Hippocampal formation (tissue), 2 donors: ENCODE results near the gene CUTA.

Experiments
- DNase-seq, 2 donors: peaks; one replicate each; lab custom pipeline; 2025; lab: John Stamatoyannopoulos, UW

The CUTA gene

DNA sequence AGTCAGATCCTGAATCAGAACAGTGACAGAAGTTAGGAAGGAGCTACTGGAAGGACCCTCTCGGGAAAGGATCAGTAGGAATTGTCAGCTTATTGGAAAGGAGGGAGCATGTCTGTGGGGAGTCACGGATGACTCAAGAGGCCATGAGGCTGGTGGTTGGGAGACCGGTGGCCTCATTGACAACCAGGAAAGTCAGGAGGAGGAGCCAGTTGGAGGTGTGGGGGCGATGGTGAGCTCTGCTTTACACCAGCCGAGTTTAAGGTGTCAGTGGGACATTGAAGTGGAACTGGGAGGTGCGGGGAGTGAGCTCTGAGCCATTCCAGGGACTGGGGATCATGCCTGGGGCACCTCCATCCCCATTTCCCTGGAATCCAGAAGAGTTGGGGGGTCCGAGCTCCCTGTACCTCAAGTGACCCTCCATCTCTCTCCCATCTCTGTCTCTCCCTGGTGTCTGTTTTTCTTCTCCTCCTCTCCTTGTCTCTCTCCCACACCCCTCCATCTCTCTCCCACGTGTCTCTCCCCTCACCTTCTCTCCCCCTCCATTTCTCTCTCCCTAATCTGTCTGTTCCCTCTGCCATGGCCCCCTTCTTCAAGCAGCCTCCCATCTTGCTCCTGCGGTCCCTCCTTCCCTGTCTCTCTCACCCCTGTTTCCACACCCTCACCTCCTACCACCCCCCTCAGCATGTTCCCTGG, 22.2 kb upstream of the CUTA start:
- no peak for DNase-seq

DNA sequence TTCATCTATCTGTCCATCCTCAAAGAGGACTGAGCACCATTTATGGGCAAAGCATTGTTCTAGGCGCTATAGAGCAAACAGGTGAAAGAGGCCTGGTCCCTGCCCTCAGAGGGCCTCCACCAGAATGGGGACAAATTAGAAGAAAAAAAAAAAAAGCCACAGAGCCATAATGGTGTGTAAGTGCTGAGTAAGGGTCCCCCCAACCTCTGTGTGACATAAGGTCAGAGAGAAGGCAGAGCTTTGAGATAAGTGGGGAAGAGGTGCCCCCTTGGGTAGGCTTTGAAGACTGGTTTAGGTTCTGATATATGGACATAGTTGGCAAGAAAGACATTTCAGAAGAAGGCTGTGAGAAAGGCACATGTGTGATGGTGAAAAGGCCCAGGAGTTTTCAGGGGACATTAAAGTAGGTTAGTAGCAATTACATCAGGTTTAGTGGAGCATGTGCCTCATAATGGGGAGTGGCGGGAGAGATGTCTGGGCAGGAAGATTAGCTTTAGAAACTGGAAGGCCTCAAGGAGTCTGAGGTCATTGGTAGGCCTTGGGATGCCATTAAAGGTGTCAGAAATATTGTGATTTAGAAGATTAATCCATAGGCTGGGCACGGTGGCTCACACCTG, 21.2 kb upstream of the CUTA start:
- no peak for DNase-seq

DNA sequence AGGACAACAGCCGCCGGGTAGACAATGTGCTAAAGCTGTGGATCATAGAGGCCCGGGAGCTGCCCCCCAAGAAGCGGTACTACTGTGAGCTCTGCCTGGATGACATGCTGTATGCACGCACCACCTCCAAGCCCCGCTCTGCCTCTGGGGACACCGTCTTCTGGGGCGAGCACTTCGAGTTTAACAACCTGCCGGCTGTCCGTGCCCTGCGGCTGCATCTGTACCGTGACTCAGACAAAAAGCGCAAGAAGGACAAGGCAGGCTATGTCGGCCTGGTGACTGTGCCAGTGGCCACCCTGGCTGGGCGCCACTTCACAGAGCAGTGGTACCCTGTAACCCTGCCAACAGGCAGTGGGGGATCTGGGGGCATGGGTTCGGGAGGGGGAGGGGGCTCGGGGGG, 19.8 kb upstream of the CUTA start:
- no peak for DNase-seq

DNA sequence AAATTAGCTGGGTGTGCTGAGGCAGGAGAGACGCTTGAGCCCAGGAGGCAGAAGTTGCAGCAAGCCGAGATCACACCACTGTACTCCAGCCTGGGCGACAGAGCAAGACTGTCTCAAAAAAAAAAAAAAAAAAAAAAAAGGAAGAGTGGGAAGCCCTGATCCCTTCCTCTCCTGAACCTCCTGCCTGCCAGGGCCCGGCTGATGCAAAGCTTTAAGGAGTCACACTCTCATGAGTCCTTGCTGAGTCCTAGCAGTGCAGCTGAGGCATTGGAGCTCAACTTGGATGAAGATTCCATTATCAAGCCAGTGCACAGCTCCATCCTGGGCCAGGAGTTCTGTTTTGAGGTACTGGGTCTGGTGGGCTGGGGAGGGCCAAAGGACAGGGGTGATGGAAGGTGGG, 17.1 kb upstream of the CUTA start:
- DNase-seq: no peak

DNA sequence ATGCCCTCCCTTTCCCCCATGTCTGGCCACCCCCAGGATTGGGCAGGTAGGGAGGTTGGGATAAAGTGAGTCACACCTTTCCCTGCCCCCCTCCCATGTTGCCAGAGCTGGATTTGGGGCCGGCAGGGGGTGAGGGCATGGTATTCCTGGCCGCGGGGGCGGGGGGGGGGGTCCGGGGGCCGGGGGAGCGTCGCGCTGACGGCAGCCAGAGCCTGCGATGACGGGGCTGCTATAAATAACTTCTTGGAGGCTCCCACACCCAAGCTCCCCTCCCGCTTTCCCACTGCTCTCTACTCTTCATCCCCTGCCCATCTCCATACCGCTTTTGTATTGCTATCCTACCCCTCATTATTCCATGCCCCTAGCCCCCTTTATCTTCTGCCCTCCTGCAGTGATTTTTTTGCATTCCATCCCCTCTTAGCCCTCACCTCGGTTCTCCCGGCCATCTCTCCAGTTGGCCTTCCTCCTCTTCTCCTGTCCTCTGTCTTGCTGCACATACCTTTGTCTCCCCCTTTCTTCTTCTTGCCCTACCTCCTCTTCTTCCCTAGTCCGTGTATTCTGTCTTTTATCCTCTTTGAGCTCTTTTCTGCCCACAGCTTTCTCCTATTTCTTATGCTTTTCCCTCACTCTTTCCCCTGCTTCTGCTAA, 15.8 kb upstream of the CUTA start:
- DNase-seq: no peak

DNA sequence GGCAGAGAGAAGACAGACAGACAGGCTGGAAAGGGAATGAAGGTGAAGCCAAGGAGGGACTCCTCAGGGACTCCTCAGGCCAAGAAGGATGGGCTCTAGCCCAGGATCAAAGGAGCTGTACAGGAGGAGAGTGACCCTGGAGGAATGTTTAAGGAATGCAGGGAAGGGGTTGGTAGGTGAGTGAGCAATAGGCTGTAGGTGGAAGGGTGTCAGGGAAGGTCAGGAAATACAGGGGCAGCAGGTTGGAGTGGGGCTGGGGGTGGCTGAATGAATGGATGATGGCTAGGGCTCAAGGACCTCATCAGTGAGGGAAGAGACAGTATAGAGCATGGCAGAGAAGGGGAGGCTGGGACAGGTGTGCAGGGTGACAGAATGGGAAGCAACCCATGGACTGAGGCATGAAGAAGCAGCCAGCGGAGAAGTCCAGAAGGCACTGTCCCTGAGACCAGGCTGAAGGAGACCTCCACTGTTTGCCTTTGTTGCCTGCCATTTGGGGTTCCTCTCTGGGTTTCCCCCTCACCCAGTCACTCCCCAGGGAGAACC, 15.2 kb upstream of the CUTA start:
- DNase-seq: no peak

DNA sequence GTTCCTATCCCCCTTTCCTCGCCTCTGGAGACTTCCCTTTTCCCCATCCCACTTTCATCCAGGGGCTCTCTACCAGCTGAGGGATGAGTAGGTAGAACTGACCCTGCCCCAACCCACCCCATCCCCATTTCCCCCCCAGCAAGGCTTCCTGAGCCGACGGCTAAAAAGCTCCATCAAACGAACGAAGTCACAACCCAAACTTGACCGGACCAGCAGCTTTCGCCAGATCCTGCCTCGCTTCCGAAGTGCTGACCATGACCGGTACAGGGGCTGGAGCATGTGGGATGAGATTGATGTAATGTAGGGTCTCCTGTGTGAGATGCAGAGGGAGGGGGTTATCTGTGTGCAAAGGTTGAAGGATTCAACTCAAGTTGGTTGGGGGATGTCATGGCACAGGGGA, 14.6 kb upstream of the CUTA start:
- DNase-seq: no peak

DNA sequence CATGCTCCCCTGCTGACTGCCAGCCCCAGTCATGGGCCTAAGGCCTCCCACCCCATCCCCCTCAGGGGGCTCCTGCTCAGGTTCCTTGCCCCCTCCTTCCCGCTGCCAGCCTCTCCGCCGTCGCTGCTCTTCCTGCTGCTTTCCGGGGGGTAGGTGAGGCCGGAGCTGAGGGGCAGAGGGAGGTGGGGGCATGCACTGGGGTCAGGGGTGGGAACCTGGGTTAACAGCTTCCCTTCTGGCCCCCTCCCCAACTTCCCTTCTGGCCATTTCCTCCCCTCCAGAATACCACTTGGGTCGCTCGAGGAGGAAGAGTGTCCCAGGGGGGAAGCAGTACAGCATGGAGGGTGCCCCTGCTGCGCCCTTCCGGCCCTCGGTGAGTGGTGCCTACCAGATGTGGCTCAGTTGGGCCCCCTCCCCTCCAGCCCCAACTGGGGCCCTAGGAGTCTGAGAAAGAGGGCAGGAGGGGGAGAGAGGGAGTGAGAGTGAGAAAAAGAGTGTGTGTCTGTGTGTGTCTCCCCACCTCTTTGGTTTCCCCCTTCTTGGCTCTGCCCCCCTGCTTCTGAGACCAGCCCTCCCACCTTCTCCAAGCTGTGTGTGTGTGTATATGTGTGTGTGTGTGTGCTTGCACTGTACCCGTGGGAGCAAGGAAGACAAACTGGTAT, 14.1 kb upstream of the CUTA start:
- DNase-seq: no peak

DNA sequence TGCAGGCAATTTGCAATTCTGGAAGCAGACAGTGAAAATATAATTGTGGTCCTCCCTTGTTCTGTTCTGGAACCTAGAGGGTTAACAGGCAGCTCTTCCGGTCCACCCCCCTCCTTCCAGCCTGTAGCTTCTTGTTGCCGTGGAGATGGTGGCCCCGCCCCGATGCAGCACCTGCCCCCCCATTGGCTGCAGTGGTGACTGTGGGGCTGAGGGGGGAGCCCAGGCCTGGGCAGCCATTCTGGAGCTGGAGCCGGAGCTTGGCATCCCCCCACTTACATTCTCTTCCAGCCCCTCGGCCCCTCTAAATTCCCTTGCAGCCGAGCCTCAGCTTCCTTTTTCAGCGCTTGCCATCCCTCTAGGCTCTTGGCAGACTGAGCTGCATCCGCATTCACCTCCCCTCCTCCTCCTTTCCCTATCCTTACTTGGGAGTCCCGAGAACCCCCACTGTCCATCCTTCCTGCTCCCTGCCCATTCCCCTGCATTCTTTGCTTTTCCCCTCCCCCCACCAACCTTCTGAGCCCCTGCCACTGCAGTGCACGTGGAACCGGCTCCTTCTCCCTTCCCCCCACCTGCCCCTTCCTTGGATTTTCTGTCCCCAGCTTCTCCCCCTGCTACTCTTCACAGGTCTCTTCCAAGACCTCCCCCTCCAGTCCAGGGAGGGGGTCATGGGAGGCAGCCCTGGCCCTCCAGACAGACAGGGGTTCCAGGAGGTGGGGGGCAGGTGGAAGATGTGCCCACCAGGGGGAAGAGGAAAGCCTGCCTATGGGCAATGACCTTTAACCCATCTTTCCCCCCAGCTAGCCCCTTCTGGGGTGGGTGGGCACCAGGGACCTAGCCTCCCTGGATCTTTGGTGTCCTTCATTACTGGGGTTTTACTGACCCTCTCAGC, 13.3 kb upstream of the CUTA start:
- peak; percentile 55 to 79 for DNase-seq

DNA sequence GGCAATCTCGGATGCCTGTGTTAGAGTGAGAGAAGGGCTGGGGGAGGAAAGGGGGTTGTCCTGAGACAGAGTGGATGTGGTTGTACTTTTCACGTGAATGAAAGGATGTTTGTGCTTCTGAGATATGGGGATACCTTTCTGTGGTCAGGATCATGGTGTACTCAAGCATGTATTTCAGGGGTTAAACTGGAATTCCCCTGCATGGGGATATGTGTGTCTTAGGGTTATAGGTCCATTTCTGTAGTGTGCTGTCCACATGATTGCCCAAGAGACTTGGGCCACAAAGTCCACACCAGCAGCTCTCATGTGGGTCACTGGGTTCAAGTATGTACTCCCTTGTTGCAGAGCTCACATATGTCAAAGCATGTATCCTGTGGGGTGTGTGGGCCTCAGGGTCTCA, 12.4 kb upstream of the CUTA start:
- no peak for DNase-seq

DNA sequence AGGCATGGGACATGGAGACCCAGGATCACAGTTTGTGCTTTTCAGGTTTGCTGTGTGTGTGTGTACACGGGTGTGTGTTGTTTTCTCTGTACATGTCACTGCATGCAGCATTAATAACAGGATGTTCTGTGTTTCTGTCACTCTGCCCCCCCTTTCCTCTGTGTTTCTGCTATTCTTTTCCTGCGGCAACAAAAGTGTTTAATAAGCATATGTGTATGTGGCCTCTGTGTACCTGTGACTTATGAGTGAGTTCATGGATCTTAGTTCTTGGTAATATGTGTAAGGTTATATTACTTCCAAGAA, 11.8 kb upstream of the CUTA start:
- no peak for DNase-seq

DNA sequence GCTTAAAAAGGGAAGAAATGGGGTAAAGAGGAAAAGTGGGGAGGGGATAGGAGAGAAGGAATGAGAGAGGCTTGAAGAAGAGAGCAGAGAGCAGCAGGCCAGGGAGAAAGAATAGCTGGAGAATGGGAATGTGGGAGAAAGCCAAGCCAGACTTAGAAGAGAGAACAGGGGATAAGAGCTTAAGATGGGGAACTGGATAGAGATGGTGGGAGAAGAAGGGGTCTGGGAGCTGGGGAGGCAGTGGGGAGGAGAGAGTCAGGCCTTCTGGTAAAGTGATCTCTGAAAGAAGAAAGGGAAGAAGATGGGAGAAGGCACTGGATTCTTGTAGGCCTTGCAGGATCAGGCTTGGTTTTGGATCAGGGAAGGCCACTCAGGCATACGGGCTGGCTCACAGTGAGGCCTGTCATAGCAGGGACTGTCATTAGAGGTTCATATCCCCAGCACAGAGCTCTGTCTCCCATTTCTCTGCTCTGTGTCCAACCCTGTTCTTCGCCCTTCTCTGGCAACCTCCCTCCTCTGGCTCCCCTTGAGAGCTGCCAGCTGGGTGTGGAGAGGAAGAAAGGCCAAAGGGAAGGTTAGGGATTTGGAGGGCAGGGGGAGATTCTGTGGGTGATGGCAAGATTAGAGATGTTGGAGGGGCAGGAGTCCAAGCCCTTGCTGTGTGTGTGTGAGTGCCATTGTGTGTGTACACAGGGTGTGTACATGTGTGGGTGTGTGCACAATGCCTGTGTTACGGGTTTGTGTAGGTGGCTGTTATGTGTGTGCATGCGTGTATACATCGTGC, 11.3 kb upstream of the CUTA start:
- DNase-seq: no peak

DNA sequence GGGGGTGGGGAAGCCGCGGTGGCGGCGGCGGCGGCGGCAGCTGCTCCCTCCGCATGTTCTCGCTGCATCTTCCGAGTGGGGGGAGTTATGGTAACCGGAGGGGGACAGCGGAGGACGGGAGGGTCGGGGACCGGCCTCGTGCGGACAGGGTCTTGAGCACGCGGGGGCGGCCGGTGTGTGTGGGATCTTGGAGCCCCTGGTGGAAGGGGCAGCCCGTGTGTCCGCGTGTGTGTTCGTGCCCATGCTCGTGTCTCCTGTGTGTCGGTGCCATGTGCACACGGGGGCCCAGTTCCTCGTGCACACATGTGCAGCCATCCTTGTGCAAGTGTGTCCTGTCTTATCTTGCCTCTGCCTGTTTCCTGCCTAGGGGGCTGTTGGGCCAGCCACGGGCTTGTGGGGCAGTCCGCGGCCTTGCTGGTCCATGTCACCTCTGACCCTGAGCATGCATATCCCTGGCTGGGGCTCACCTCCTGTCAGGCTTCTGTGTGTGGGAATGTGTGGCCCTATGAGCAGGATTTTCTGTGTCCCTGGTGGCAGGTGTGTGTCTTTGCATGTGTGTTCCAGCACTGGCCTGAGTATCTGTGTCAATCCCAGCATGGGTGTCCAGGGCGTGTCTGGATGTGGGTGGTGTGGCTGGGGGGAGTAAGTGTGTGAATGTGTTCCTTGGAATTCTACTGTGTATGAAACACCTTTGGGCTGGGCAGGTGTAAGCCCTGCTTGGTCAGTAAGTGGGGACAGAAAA, 10.5 kb upstream of the CUTA start:
- DNase-seq: no peak

DNA sequence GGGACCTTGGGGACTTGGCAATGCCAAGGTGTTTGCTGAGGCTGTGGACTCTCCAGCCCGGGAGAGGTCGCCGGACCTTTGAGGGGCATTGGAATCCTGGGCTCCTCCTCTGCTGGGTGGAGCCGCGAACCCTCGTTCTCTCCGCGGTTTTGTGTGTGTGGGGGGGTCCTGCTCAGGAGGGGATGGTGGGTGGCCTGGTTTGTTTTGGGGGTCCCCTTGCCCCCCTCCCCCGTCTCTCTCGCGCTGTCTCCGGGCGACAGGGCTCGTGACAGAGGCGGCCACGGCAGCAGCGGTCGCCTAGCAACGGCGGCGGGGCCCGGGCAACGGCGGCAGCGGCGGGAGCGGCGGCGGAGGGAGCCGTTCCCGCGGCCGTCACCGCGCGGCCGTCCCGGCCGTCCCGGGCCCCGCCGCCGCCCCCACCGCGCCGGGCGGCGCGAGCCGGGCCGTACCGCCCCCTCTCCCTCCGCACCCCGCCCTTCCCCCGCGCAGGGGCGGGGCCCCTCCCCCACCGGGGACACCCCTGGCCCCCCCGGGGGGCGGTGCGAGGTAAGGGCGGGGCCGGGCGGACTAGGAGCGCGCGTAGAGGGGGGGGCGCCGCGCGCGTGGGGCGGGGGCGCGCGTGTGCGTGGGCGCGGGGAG, 9.8 kb upstream of the CUTA start:
- peak; percentile 19 to 33 for DNase-seq

DNA sequence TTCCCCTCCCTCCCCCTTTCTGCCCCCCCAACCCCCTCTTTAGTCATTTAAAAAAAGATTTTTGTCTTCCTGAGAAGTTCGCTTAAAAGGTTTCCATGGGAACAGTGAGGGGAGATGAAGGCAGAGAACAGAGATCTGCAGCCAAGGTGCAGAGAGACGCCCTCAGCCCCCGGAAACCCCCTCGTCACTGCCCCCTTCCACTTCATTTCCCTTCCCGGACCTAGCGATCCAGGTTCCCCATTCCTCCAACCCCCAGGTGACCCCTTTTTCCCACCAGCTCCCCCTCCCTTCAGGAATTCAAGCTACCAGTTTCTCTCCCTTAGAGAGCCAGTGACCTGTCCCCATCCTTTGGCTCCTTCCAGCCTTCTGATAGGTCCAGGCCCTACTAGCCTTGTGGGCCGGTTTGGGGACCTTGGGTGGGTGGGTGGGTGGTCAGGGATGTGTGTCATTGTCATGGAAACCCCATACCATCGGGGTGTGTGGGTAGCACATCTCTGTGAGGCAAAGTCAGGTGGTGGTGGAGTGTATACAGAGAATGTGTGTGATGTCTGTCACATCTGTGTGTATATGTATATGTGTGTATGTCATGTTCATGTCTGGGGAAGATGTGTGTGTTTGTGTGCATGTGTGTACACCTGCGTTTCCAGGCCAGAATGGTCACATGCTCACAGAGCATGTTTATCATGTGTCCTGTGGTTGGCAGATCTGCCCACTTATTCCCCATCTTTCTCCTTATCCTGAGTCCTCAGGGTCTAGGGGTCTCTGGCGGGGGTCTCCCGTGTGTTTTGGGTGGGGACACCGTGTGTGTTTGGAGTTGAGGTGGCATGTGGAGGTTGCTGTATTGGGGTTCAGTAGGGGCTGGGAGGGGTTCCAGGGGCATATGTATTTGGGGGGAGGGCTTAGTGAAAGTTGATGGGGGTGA, 8.9 kb upstream of the CUTA start:
- peak in 1 of 2 donors; percentile 40 for DNase-seq

DNA sequence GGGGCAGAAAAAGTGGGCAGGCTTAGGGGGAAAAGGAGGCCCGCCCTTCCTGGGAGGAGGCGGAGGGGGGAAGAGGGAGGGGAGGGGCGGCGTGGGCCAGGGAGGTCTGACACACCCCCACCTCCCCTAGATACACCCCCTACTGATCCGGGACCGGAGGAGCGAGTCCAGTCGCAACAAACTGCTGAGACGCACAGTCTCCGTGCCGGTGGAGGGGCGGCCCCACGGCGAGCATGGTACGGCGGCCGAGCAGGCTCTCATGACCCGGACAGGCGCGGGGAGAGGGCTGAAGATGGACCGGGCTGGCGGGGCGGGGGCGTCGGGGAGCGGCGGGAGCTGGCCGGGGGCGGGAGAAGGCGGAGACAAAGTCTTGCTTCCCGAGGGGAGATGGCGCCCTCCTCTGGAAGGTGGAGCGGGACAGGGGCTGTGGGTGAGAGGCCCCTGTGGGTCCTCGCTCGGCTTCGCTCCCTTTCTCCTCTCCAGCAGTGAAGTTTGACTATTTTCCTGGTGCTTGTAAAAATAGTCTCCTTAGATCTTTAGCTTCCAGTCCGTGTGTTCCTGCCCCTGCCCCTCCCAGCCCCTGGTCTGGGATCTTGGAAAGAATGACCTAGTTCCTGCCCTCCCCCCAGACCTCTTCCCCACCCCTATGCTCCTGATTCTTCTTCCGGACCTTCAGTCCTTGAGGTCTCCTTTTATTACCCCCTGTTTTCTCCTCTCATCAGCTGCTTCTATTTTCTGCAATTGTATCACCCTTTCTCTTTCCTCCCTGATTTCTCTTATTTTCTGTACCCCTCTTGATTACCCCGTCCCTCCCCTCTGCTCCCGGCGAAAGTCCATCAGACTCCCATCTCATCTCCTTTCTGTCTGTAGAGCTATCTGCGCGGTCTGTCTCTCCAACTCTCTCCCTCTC, 8.0 kb upstream of the CUTA start:
- DNase-seq: peak; percentile 67 to 79

DNA sequence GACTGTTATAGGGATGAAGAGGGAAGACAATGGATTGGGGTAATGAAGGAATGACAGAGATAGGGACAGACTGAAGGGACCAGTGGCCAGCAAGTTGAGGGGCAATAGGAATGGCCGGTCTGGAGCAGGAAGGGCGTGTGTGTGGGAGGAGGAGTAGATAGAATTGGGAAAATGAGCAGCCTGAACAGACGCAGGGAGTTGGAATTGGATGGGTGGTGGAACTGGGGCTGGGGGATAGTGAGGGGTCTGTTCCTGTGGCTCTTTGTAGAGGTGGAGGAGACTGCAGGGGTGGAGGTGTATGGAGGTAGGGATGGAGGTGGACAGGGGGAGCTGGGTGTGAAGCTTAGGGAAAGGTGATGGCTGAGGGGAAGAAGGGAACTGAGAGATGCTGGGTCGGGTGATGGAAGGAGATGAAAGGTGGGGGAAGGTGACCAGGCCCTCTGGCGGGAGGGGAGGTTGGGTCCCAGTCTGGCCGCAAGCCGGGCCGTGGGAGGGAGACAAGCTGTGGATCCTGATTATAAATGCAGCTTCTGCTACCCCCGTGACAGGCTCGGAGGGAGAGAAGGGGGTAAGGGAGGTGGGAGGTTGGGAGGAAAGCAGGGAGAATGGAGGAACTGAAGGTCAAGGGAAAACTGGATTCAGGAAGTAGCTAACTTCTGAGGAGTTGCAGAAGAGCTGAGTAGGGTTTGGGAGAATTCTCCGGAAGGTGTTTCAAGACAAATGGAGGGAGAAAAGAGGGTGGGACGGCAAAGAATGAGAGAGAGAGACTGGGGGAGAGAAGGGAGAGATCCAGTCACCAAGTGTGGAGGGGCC, 7.2 kb upstream of the CUTA start:
- DNase-seq: no peak
